DMS53 (cell line): ENCODE results near the gene CD200R1.
"Not testable (repeated sequence)": the region's sequence is repeated elsewhere in the genome, so short reads cannot be mapped to it uniquely, and the experiment has no call there.

Source experiments
- DNase-seq: peaks from one replicate; lab custom pipeline; 2025; lab: John Stamatoyannopoulos, UW

Gene CD200R1

GRCh38 chr3:112973325-112974177 lies 1.4 kb downstream of the CD200R1 start:
- no peak for DNase-seq

- no peak for DNase-seq
These were observed 2.7 kb downstream of the CD200R1 start for GRCh38 chr3:112972158-112972557.

DNA sequence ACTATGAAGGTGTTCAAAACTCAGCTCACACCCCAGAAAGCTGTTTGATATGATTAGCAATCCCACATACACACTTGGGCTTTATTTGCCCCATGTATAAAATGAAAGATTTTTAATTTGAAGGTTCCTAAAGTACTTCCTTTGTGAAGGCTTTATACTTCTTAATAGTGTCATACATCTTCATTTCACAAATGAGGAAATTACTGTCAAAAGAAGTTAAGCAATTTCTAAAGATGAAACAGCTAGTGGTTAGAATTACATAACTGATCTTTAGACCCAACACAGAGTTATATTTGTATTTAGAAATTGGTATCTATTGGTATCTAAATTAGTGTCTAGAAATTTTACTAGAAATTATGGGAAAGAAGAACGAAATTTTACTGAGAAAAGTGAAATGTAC lies 7.1 kb downstream of the CD200R1 start:
- DNase-seq: no peak

- no peak for DNase-seq
These were observed 7.5 kb downstream of the CD200R1 start for GRCh38 chr3:112967425-112967824.

DNA sequence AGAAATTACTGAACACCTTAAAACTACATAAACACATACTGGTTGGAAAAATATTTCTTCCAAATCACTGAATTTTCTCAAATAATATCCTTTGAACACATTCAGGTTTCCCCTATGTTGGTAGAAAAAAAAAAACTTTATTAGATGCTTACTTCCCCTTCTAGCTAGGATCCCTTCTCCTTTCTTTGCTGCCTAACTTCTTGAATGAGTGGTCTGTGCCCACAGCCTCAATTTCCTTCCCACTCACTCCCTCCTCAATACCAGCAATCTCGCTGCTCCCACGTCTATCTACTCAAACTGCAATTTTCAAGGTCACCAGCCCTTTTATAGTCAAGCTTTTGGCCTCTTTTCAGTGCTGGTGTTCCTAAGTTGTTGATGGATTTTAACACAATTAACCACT lies 8.3 kb downstream of the CD200R1 start:
- DNase-seq: no peak

- no peak for DNase-seq
These were observed 9.2 kb downstream of the CD200R1 start for GRCh38 chr3:112965656-112966055.

DNA sequence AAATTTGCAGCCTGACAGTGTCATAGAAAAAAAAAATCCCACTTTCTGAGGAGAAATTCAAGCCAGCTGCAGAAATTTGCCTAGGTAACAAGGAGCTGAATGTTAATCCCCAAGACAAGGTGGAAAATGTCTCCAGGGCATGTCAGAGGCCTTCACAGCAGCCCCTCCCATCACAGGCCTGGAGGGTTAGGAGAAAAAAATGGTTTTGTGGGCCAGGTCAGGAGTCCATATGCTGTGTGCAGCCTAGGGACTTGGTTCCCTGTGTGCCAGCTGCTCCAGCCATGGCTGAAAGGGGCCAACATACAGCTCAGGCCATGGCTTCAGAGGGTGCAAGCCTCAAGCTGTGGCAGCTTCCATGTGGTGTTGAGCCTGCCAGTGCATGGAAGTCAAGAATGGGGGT lies 11.2 kb downstream of the CD200R1 start:
- DNase-seq: no peak

DNA sequence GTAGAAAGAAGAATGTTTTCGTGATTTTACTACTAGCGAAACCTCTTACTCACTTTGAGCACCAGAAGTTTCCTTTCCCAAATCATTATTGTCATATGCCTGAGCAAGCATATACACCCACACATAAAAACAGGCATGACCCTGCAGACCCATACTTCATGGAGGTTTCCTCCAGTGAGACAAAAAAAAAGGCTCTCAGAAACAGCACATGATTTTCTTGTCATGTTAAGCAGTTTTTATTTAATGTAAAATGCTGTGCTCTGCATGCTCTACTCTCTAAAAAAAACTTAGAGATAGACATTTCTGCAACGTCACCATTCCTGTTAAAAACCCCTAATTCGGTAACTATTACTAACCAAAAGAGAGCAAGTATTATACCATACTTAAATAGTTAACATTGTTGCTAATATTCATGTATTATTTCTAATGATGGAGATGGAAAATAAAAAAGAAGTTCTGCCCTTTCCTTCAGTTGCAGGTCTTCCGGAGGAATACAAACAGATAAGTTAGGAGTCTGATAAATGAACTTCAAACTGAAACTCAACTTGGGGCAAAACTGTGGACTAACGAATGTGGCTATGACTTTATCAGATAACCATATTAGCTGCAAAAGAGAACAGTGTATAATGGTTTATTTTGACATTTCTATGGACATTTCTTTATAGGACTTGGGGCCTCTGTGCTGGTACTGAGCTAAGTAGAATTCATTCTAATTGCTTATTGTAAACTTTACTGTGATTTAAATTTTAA lies 15.9 kb downstream of the CD200R1 start:
- DNase-seq: no peak

- no peak for DNase-seq
These were observed 18.6 kb downstream of the CD200R1 start for GRCh38 chr3:112956351-112956750.

GRCh38 chr3:112948346-112948838 lies 26.5 kb downstream of the CD200R1 start:
- DNase-seq: no peak

DNA sequence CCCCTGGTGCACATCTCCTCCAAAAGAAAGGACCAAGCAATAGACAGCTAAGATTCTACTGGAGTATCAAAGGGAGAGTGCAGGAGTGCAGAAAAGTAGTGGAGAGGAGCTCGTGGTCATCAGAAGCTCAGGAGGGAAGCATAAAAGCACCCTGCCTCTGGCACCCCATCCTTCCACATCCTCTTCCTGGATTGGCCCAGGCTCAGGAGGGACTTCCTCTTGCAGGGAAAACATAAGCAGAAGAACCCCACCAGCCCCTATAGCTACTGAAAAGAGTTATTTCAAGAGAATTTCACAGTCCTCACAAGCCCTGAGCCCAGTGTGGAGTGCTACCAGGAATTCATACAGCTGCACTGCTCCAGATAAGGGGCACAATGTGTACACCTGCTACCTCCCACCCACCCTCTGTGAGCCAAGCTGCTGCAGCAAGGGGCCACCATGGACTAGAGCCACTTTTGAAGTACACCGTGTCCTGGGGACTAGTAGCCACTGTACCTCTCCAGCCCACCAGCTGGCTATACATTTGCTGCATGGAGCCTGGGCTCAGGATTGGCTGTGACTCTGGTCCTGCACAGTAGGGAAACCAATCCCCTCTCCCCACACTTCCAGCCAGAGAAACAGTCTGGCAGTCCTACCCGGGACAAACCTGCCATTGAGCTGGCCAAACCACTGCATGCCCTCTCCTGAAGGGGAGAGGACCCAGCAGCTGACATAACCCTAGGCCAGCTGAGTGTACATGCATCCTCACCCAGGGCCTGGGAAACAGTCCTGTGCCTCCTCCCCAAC lies 43.0 kb downstream of the CD200R1 start:
- DNase-seq: no peak

GRCh38 chr3:112930771-112931170 lies 44.1 kb downstream of the CD200R1 start:
- no peak for DNase-seq

DNA sequence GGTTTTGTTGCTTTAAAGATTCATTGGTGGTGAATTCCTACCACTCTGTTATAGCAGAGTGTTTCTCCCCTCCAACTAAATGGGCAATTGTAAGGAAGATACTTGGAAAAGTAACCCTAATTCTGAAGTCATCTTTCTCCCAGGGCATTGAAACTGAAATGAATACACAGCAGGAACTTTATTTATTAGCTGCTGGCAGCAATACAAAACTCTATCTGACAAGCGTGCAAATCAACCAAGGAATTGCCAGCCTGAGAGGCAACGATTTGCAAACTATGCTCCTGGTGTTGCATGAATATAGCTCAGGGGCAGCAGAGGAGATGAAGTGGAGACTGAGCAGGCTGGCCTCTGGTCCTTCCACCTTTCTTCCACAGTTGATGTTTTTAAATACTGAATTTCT lies 48.9 kb downstream of the CD200R1 start:
- DNase-seq: no peak

DNA sequence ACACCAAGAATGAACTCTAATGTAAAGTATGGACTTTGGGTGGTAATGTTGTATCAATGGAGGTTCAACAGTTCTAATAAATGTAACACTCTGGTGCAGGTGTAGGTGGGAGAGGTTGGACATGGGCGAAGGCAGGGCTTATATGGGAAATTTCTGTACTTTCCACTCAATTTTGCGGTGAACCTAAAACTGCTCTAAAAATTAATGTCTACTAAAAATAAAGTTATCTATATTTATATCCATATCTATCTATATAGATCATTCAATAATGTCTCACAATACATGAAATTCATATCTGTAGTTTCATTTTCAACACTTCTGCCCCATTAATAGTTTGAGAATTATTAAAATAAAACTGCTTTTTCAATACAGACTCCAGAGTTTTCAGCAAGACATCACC lies 49.3 kb downstream of the CD200R1 start:
- no peak for DNase-seq

GRCh38 chr3:112919541-112919940 lies 55.4 kb downstream of the CD200R1 start:
- not testable (repeated sequence) for DNase-seq

DNA sequence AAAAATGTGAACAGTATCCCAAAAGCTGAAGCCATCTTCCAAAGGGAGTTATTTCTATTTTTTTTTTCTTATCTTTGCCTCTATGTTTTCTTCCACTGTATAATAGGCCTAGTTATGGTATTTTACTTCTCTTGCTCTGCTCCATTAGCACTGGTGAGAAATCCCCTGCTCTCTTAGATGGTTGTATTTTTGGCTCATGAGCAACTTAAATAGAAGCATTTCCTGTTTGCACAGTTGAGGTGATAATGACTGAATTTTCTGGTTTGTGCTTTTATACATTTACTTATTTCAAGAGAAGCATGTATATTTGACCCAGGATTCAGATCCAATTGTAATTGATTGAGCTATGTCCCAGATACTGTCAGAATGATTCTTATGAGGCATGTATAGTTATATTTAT lies 66.7 kb downstream of the CD200R1 start:
- DNase-seq: peak; percentile 49

DNA sequence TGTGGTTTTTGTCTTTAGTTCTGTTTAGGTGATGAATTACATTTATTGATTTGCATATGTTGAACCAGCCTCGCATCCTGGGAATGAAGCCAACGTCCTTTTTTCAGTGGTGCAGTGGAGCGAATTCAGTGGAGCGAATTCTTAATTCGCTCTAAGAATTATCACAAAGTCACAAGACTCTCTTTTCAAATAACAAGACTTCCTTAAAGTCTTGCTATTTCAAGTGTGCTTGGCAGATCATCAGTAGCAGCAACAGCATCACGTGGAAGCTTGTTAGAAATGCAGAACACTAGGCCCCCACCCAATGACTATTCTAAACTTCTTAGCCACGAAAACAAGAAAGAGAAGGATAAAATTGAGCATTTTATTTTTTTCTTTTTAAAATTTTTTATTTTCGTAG lies 70.1 kb downstream of the CD200R1 start:
- DNase-seq: no peak

- DNase-seq: no peak
These were observed 74.8 kb downstream of the CD200R1 start for GRCh38 chr3:112900113-112900512.

GRCh38 chr3:112897791-112898190 lies 77.1 kb downstream of the CD200R1 start:
- DNase-seq: no peak

DNA sequence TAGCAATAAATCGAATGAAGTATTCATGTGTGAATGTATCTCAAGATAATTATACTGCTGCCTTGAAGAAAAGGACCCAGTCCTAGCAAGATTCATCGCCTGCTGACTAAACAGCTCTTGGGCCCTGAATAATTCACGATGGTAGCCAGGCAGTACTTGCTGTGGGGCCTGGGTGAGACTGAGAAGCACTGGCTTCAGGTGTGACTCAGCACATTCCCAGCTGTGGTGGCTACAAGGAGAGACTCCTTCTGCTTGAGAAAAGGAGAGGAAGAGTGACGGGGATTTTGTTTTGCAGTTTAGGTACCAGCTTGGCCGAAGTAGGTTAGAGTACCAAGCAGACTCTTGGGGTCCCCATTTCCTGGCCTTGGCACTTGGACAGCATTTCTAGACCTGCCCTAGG lies 80.6 kb downstream of the CD200R1 start:
- DNase-seq: peak; percentile 56

GRCh38 chr3:112889357-112889756 lies 85.5 kb downstream of the CD200R1 start:
- no peak for DNase-seq

DNA sequence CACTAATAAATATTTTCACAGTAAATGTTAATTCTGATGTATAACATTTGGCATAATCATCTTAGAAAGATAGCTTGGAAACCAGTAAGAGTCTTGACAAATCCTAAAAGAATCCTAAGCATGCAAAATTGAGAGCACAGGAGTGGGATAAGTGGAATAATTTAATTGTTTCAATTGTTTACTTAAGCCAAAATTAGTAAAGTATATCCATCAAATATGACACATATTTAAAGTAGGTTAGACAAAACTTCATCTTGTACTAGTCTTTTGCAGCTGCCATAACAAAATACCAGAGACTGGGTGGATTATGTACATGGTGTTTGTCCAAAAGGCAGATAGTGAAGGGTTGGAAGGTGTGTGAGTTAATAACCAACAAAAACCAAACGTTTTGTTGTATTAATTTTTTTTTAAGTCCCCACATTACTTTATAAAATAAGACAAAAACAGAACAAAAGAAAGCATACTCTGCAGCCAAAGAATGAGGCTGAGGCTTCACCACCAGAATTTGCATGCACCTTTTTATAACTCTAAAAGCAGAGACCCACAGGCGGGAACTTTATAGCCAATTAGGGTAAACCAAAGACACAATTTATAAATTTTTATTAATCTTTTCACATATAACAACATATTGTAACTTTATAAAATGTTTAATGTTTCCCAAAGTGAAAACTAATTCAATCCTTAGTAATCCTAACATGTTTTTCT lies 86.4 kb downstream of the CD200R1 start:
- no peak for DNase-seq
